H9 (cell line): ENCODE data around the gene KRT35. TPM values are rescaled to one million over a fixed set of nuclear protein-coding genes. Genes with fewer than 3 reads are reported as not detected.

Experiments
- DNase-seq: peaks from one replicate; pipeline ENCODE4 v3.0.0-alpha.2; 2017
- H2AFZ ChIP-seq: one replicate; pipeline ENCODE4 v1.6.1; 2013; ENCODE audit warnings: mild to moderate bottlenecking, low read length, control low read depth, moderate library complexity
- H2AK5ac ChIP-seq: 2 replicates; pipeline ENCODE4 v1.6.1; 2013; ENCODE audit warnings: low read length, control low read depth, mixed read lengths; ENCODE audit not compliant: insufficient read length
- H2BK120ac ChIP-seq: one replicate; pipeline ENCODE4 v1.6.1; 2013; ENCODE audit warnings: low read depth, mild to moderate bottlenecking, low read length, control low read depth, inconsistent platforms; ENCODE audit not compliant: poor library complexity, severe bottlenecking
- H2BK12ac ChIP-seq: 2 replicates; pipeline ENCODE4 v1.6.1; 2013; ENCODE audit warnings: low read length, control low read depth, mixed read lengths, low read depth; ENCODE audit not compliant: insufficient read length
- H2BK15ac ChIP-seq: 2 replicates; pipeline ENCODE4 v1.6.1; 2013; ENCODE audit warnings: low read depth, low read length, control low read depth
- H2BK20ac ChIP-seq: one replicate; pipeline ENCODE4 v1.6.1; 2013; ENCODE audit warnings: low read depth, mild to moderate bottlenecking, low read length, control low read depth, inconsistent platforms; ENCODE audit not compliant: poor library complexity, severe bottlenecking
- H2BK5ac ChIP-seq: 2 replicates; pipeline ENCODE4 v1.6.1; 2013; ENCODE audit warnings: low read length, control low read depth, mixed read lengths; ENCODE audit not compliant: insufficient read length
- H3K14ac ChIP-seq: 2 replicates; pipeline ENCODE4 v1.6.1; 2013; ENCODE audit warnings: low read length, control low read depth; ENCODE audit not compliant: insufficient read depth
- H3K18ac ChIP-seq: 2 replicates; pipeline ENCODE4 v1.6.1; 2013; ENCODE audit warnings: low read depth, mild to moderate bottlenecking, mixed read lengths, low read length, control low read depth; ENCODE audit not compliant: insufficient read length
- H3K23ac ChIP-seq: 2 replicates; pipeline ENCODE4 v1.6.1; 2013; ENCODE audit warnings: low read length, control low read depth, mixed read lengths, low read depth; ENCODE audit not compliant: insufficient read length
- H3K23me2 ChIP-seq: 2 replicates; pipeline ENCODE4 v1.6.1; 2013; ENCODE audit warnings: low read depth, mild to moderate bottlenecking, mixed read lengths, low read length, control low read depth; ENCODE audit not compliant: insufficient read length, poor library complexity, severe bottlenecking
- H3K27ac ChIP-seq: 2 replicates; pipeline ENCODE4 v1.5.1; 2013; ENCODE audit warnings: low read length, control low read depth, mixed read lengths, low read depth; ENCODE audit not compliant: insufficient read length
- H3K27me3 ChIP-seq: 2 replicates; pipeline ENCODE4 v1.6.1; 2013; ENCODE audit warnings: low read length, control low read depth, inconsistent platforms; ENCODE audit not compliant: insufficient read depth
- H3K4ac ChIP-seq: 2 replicates; pipeline ENCODE4 v1.6.1; 2013; ENCODE audit warnings: low read depth, mild to moderate bottlenecking, control low read depth, inconsistent platforms, low read length, moderate library complexity
- H3K4me1 ChIP-seq: 2 replicates; pipeline ENCODE4 v1.6.1; 2013; ENCODE audit warnings: low read length, control low read depth, inconsistent platforms; ENCODE audit not compliant: insufficient read depth
- H3K4me2 ChIP-seq: 2 replicates; pipeline ENCODE4 v1.6.1; 2013; ENCODE audit warnings: low read length, control low read depth, mixed read lengths; ENCODE audit not compliant: insufficient read length, insufficient read depth
- H3K56ac ChIP-seq: 2 replicates; pipeline ENCODE4 v1.6.1; 2013; ENCODE audit warnings: low read depth, mild to moderate bottlenecking, mixed read lengths, low read length, control low read depth; ENCODE audit not compliant: insufficient read length
- H3K79me1 ChIP-seq: 2 replicates; pipeline ENCODE4 v1.6.1; 2013; ENCODE audit warnings: low read depth, mild to moderate bottlenecking, moderate library complexity, low read length, control low read depth, inconsistent platforms; ENCODE audit not compliant: insufficient read depth, poor library complexity, severe bottlenecking
- H3K79me2 ChIP-seq: 2 replicates; pipeline ENCODE4 v1.6.1; 2013; ENCODE audit warnings: low read length, control low read depth, inconsistent platforms; ENCODE audit not compliant: insufficient read depth
- H3K9ac ChIP-seq: 2 replicates; pipeline ENCODE4 v1.6.1; 2013; ENCODE audit warnings: low read length, control low read depth, mixed read lengths; ENCODE audit not compliant: insufficient read length; ENCODE audit errors: extremely low read depth
- H3K9me3 ChIP-seq: one replicate; pipeline ENCODE4 v1.6.1; 2013; ENCODE audit warnings: low read depth, low read length, inconsistent platforms; ENCODE audit not compliant: control insufficient read depth
- H3T11ph ChIP-seq: one replicate; pipeline ENCODE4 v1.6.1; 2013; ENCODE audit warnings: mild to moderate bottlenecking, low read length, control low read depth, inconsistent platforms
- H4K20me1 ChIP-seq: one replicate; pipeline ENCODE4 v1.6.1; 2013; ENCODE audit not compliant: control insufficient read depth, insufficient read length, insufficient read depth
- H4K5ac ChIP-seq: 2 replicates; pipeline ENCODE4 v1.6.1; 2013; ENCODE audit warnings: low read depth, mild to moderate bottlenecking, mixed read lengths, low read length, control low read depth; ENCODE audit not compliant: insufficient read length
- H4K8ac ChIP-seq: replicated peaks from 2 replicates; pipeline ENCODE4 v1.6.1; 2013; ENCODE audit warnings: low read length, control low read depth, mixed read lengths, low read depth; ENCODE audit not compliant: insufficient read length
- H4K91ac ChIP-seq: 2 replicates; pipeline ENCODE4 v1.6.1; 2013; ENCODE audit warnings: low read depth, mild to moderate bottlenecking, moderate library complexity, mixed read lengths, low read length, control low read depth; ENCODE audit not compliant: insufficient read length
- H3K27ac Mint-ChIP-seq, 3 experiments: 2 replicates in 2 of 3; 3 replicates in 1 of 3; pipeline ENCODE4 v1.8.0; 2020 to 2021; ENCODE audit warnings: mixed read lengths in 3 of 3, mild to moderate bottlenecking in 1 of 3, moderate library complexity in 1 of 3
- H3K27me3 Mint-ChIP-seq: 2 replicates; pipeline ENCODE4 v1.8.0; 2021; ENCODE audit warnings: low read depth, mild to moderate bottlenecking, moderate library complexity, mixed read lengths
- H3K36me3 Mint-ChIP-seq, 3 experiments: 2 replicates in 2 of 3; 3 replicates in 1 of 3; pipeline ENCODE4 v1.8.0; 2020 to 2021; ENCODE audit warnings: low read depth in 3 of 3, mixed read lengths in 3 of 3; ENCODE audit not compliant: insufficient read depth in 1 of 3
- H3K4me1 Mint-ChIP-seq, 2 experiments: 2 replicates each; pipeline ENCODE4 v1.8.0; 2020; ENCODE audit warnings: mixed read lengths in 2 of 2
- H3K4me3 Mint-ChIP-seq, 2 experiments: 2 replicates in 1 of 2; 3 replicates in 1 of 2; pipeline ENCODE4 v1.8.0; 2020 to 2021; ENCODE audit warnings: mild to moderate bottlenecking in 2 of 2, mixed read lengths in 2 of 2, moderate library complexity in 1 of 2
- H3K9me3 Mint-ChIP-seq, 2 experiments: 2 replicates in 1 of 2; 3 replicates in 1 of 2; pipeline ENCODE4 v1.8.0; 2020; ENCODE audit warnings: mild to moderate bottlenecking in 2 of 2, mixed read lengths in 2 of 2, moderate library complexity in 1 of 2
- CTCF ChIP-seq: fragments of 200-600 bp; sonication (generic); conservative IDR thresholded peaks from 3 replicates; pipeline ENCODE4 v1.8.0; 2021; ENCODE audit warnings: antibody characterized with exemption, mild to moderate bottlenecking
- WGBS: extraction: QIAGEN DNeasy Blood & Tissue Kit; methylation state at CpG from one replicate; pipeline ENCODE4 v1.1.7; 2013; ENCODE audit warnings: missing lambda C conversion rate, low lambda C conversion rate, mixed read lengths; ENCODE audit not compliant: insufficient read length; ENCODE audit errors: extremely low coverage; 5-methylcytosine and 5-hydroxymethylcytosine counted together
- total RNA-seq: library from RNA; stranded (reverse); gene quantifications from 2 replicates; pipeline ENCODE4 v1.2.1, GENCODE V29; 2021

Gene KRT35
- total RNA-seq, 1 experiment from 2014 or later, result not detected

- Histone ChIP-seq H2AFZ (no peak overlapping the region), H3K23me2 (no peaks in the 10 kb centered on the region), H3K27me3 (no peaks in the 10 kb centered on the region), H3K79me1 (no peaks in the 10 kb centered on the region), H4K91ac (no peak overlapping the region), H3K14ac (no peak overlapping the region), H3K56ac (no peak overlapping the region), H2BK5ac (no peak overlapping the region), H3K18ac (no peak overlapping the region), H3K23ac (no peak overlapping the region), H3K27ac (no peak overlapping the region), H3K79me2 (no peaks in the 10 kb centered on the region), H3K4me1 (no peaks in the 10 kb centered on the region), H2BK20ac (no peak overlapping the region), H2BK120ac (no peak overlapping the region), H4K5ac (no peak overlapping the region), H3K9me3 (no peaks in the 10 kb centered on the region), H2BK12ac (no peak overlapping the region), H2AK5ac (no peak overlapping the region), H4K8ac (no peak overlapping the region), H3K9ac (no peak overlapping the region), H3T11ph (no peak overlapping the region), H4K20me1 (no peaks in the 10 kb centered on the region), H3K4me2 (no peak overlapping the region), H3K4ac (no peak overlapping the region), H2BK15ac (no peak overlapping the region)
- TF ChIP-seq CTCF, result no peak
- Mint-ChIP-seq H3K9me3 (peaks cover 0 to 3% of the 10 kb centered on the region in 2 experiments; a peak in 2 of 5 replicates), H3K4me3 (no peak overlapping the region), H3K36me3 (no peaks in the 10 kb centered on the region), H3K4me1 (no peaks in the 10 kb centered on the region), H3K27me3 (peaks cover 10% of the 10 kb centered on the region; the same call in 1 of the 2 replicates), H3K27ac (no peak overlapping the region)
- no peak for DNase-seq
- no CpG with 5 or more reads among the region's 11 CpGs for WGBS
Observed at GRCh38 chr17:41464173-41464572, 16.8 kb downstream of the KRT35 start.
